ENCODE data around the gene RBSN. TPM values are rescaled to one million over a fixed set of nuclear protein-coding genes. Genes with fewer than 3 reads are reported as not detected.
"Not testable (repeated sequence)": the region's sequence is repeated elsewhere in the genome, so short reads cannot be mapped to it uniquely, and the experiment has no call there.

RBSN gene
- 10 to 100 TPM; 17.9 to 39.4 TPM for total RNA-seq

DNA sequence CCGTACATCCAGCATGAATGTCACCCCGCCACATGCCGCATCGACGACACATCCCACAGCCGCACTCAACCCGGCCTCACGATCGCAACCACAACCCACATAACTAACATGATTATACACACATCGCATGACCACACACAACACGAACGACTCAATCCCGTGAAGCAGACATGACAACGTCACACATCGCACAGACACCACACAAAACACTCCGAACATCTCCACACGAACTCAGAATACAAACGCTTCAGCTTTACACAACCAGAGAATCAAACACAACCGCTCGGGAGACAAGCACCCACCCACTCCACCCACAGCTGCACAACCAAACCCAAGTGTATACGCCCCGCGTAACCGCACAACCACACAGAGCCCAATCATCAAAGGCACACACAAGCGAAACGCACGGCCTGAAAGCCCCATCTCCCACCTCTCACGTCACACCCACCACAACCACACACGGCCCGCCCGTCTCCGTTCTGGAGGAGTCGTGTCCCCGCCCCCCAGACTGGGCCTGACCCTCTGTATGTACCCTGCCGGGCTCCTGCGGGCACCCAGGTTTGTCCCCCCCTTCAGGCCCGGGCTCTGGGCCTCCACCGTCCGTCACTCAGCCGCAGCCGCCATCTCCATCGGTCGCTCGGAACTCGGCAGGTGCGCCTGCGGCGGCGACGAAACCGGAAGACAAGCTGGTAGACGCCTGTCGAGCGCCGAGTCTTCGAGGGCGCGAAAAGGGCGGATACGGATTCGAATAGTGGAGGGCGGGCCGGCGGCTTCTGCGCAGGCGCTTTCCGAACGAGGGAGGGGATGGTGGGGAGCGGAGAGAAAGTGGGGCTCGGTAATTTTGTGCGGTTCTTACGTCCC is at the start of gene RBSN:
Gene RBSN (minus strand): TSS at position 646 of the 861 bp plus-strand sequence. CDS start 3,028 bp downstream, outside the sequence.
- intact Hi-C loops (cut with DNase I), result no loop called here
- H3K36me3 ChIP-seq, result no peaks in the 10 kb centered on the region
- no peaks in the 10 kb centered on the region for H3K27me3 ChIP-seq (replicated peaks; ENCODE audit: insufficient read depth)
- WGBS, result under 1% methylated on average over 72 of the region's 72 CpGs
- peak within 1 kb of the TSS; percentile 79 to 92 for H3K4me3 ChIP-seq
- DNase-seq (ENCODE audit: low spot score), result peak; percentile 92
- TF ChIP-seq POLR2A (IDR thresholded peaks at IDR 0.05) (peak; percentile 54), POLR2AphosphoS5 (IDR thresholded peaks at IDR 0.05) (peak; percentile 100)
- TF ChIP-seq, protein P1, sequence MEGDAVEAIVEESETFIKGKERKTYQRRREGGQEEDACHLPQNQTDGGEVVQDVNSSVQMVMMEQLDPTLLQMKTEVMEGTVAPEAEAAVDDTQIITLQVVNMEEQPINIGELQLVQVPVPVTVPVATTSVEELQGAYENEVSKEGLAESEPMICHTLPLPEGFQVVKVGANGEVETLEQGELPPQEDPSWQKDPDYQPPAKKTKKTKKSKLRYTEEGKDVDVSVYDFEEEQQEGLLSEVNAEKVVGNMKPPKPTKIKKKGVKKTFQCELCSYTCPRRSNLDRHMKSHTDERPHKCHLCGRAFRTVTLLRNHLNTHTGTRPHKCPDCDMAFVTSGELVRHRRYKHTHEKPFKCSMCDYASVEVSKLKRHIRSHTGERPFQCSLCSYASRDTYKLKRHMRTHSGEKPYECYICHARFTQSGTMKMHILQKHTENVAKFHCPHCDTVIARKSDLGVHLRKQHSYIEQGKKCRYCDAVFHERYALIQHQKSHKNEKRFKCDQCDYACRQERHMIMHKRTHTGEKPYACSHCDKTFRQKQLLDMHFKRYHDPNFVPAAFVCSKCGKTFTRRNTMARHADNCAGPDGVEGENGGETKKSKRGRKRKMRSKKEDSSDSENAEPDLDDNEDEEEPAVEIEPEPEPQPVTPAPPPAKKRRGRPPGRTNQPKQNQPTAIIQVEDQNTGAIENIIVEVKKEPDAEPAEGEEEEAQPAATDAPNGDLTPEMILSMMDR (IDR thresholded peaks at IDR 0.05), result peak in 1 of 4 experiments; percentile 18
- no peaks in the 10 kb centered on the region for H3K4me1 ChIP-seq (replicated peaks)
- no peaks in the 10 kb centered on the region for H3K9me3 ChIP-seq
- peak within 1 kb of the TSS; percentile 64 to 74 for H3K27ac ChIP-seq

DNA sequence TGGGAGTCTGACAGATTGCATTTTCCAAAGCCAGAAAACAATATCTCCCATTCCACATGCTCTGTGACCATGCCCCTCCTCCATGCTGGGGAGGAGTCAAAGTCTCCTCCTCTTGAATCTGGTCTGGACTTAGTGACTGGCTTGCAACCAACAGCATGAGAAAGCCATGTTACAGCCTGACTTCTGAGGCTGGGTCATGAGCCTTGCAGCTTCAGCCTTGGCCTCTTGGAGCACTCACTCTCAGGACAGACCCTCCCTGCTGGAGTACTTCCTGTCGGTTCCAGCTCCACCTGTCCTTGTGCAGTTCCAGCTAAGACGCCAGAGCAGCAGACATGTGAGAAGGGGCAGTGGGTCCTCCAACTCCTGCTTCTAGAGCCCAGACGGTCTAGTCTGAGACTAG is 49.7 kb upstream of the RBSN start:
- no peak for DNase-seq (ENCODE audit: low spot score)
- 50% methylated on average over 3 of the region's 3 CpGs for WGBS

GRCh38 chr3:15136885-15137284 is 37.9 kb upstream of the RBSN start:
- H3K9me3 ChIP-seq; H3K4me1 ChIP-seq (replicated peaks); H3K36me3 ChIP-seq; intact Hi-C loops (cut with DNase I); H3K4me3 ChIP-seq; H3K27me3 ChIP-seq (replicated peaks; ENCODE audit: insufficient read depth); H3K27ac ChIP-seq; DNase-seq (ENCODE audit: low spot score): not testable (repeated sequence)
- WGBS, result 30% methylated on average over 4 of the region's 4 CpGs

More for the DNA sequence above, 49.7 kb upstream of the RBSN start:
- intact Hi-C loops (cut with DNase I), result no loop called here
- H3K9me3 ChIP-seq, result no peaks in the 10 kb centered on the region
- H3K36me3 ChIP-seq, result no peaks in the 10 kb centered on the region
- H3K4me3 ChIP-seq, result no peak overlapping the region
- no peak for TF ChIP-seq POLR2A (IDR thresholded peaks at IDR 0.05)
- TF ChIP-seq, protein P1 (IDR thresholded peaks at IDR 0.05), result no peak
- no peak for TF ChIP-seq POLR2AphosphoS5 (IDR thresholded peaks at IDR 0.05)
- H3K27ac ChIP-seq, result no peak overlapping the region
- no peaks in the 10 kb centered on the region for H3K4me1 ChIP-seq (replicated peaks)
- no peaks in the 10 kb centered on the region for H3K27me3 ChIP-seq (replicated peaks; ENCODE audit: insufficient read depth)

DNA sequence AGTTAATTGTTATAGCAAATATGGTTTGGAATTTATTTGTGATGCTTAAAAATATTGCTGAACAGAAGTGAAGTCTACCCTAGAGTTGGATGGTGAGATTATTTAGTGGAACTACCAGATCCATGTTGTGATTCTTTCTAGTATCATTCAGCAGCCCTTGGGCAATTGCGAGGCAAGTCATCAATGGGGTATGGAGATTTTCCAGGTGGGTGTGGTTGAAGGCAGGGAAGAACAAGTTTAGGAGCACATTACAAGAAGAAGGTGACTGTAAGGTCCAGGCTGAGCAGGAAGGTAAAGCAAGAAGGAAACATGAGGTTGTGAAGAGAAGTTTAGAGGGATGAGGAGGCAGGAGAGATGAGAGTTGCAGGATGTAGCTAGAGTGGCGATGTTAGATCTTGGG is 36.0 kb upstream of the RBSN start:
- intact Hi-C loops (cut with DNase I); H3K4me1 ChIP-seq (replicated peaks); H3K4me3 ChIP-seq; H3K9me3 ChIP-seq; H3K27ac ChIP-seq; DNase-seq (ENCODE audit: low spot score); H3K27me3 ChIP-seq (replicated peaks; ENCODE audit: insufficient read depth); H3K36me3 ChIP-seq: not testable (repeated sequence)
- 90% methylated on average over 2 of the region's 2 CpGs for WGBS

DNA sequence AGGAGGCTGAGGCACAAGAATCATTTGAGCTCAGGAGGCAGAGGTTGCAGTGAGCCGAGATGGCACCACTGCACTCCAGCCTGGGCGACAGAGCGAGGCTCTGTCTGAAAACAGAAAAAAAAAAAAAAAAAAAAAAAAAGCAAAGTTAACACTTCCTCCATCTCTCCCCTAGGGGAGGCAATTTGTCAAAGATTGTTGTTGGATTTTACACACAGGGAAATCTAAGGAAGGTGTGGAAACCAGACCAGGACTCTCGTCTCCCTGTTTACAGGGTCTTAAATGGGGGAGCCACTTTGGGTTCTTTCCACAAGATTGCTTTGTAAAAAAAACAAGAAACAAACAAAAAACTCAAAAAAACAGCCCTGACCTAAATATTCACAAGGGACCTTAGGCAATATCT is 29.5 kb upstream of the RBSN start:
- H3K9me3 ChIP-seq; H3K27ac ChIP-seq; H3K36me3 ChIP-seq; H3K27me3 ChIP-seq (replicated peaks; ENCODE audit: insufficient read depth); intact Hi-C loops (cut with DNase I); H3K4me3 ChIP-seq; DNase-seq (ENCODE audit: low spot score); H3K4me1 ChIP-seq (replicated peaks): not testable (repeated sequence)
- 20% methylated on average over 1 of the region's 4 CpGs for WGBS

DNA sequence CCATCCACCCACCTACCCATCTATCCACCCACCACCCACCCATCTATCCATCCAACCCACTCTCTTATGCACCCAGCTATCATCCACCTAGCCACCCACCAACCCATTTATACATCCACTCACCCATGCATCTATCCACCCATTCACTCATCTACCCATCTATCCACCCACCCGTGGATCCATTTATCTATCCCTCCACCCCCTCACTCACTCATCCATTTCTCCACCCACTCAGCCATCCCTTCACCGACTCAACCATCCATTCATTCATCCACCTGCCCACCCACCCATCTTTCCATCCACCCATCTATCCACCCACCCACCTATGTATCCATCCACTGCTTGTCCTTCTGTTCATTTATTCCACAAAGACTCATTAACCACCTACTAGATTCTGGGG is 28.0 kb upstream of the RBSN start:
- WGBS, result 86% methylated on average over 2 of the region's 2 CpGs
- H3K36me3 ChIP-seq; H3K27ac ChIP-seq; H3K4me3 ChIP-seq; H3K4me1 ChIP-seq (replicated peaks); H3K9me3 ChIP-seq; DNase-seq (ENCODE audit: low spot score); intact Hi-C loops (cut with DNase I); H3K27me3 ChIP-seq (replicated peaks; ENCODE audit: insufficient read depth): not testable (repeated sequence)

DNA sequence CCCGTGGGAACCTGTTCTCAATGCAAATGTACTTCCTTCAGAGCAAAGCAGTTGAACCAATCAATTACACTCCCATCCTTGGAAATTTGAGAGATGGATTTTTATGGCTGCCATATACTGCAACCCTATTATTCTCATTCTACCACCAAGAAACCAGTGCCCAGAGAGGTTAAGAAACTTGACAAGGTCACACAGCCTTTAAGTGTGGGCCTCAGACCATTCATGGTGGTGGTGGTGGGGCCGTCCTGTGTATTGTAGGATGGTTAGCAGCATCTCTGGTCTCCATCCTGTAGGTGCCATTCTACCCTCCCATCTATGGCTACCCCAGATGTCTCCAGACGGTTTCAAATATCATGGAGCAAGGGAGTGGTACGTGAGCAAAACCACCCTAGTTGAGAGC is 23.4 kb upstream of the RBSN start:
- Histone ChIP-seq H3K9me3 (no peaks in the 10 kb centered on the region), H3K4me1 (replicated peaks) (no peaks in the 10 kb centered on the region), H3K27me3 (replicated peaks; ENCODE audit: insufficient read depth) (no peaks in the 10 kb centered on the region), H3K4me3 (no peak overlapping the region), H3K36me3 (no peaks in the 10 kb centered on the region), H3K27ac (no peak overlapping the region)
- intact Hi-C loops (cut with DNase I), result no loop called here
- WGBS, result 94% methylated on average over 4 of the region's 4 CpGs
- no peak for TF ChIP-seq POLR2A (IDR thresholded peaks at IDR 0.05)
- TF ChIP-seq, protein P1 (IDR thresholded peaks at IDR 0.05), result no peak
- no peak for TF ChIP-seq POLR2AphosphoS5 (IDR thresholded peaks at IDR 0.05)
- DNase-seq (ENCODE audit: low spot score), result no peak

Data from prostate gland (tissue), 2 donors.